ENCODE data around the gene TECPR2. TPM values are rescaled to one million over a fixed set of nuclear protein-coding genes. Genes with fewer than 3 reads are reported as not detected.

Gene TECPR2
- total RNA-seq, 2 donors from 2014 or later = 27.7 to 28.0 TPM

DNA sequence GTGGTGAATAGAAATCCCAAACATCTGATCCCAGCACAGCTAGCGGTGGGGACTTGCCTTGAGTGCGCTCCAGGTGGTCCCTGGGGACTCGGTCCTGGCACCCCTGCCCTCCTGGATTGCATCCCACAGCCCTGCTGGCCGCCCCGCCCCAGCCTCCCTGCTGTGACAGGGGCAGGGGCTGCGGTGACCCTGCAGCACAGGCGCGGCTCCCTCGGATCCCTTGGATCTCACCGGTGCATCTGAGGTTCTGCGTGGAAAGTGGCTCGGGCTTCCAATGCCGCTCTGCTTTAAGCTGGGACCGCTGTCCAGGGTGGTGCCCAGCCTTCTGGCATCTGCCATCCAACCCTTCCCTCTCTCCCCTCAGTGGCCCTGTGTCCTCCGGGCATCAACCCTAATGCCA lies 130.8 kb downstream of the TECPR2 start:
- WGBS, 2 experiments (ENCODE audit: insufficient coverage in 1 of 2, insufficient read length in 1 of 2) = 95 to 98% methylated on average over 10 to 15 of the region's 15 CpGs
- no peak overlapping the region for H3K9ac ChIP-seq (ENCODE audit: extremely low read depth, low read length, poor library complexity, severe bottlenecking)
- Mint-ChIP-seq H3K27me3 (ENCODE audit: insufficient read depth) (no peaks in the 10 kb centered on the region), H3K4me3 (no peak overlapping the region), H3K4me1 (no peaks in the 10 kb centered on the region), H3K36me3 (ENCODE audit: low read depth) (peaks cover 5% of the 10 kb centered on the region), H3K27ac (no peak overlapping the region), H3K9me3 (no peaks in the 10 kb centered on the region)
- no peaks in the 10 kb centered on the region for H3K27me3 ChIP-seq (ENCODE audit: control insufficient read depth, insufficient read depth, low read length, poor library complexity, severe bottlenecking)
- H3K27ac ChIP-seq (ENCODE audit: low read depth, low read length) = no peak overlapping the region
- no peaks in the 10 kb centered on the region for H3K4me1 ChIP-seq (ENCODE audit: control insufficient read depth, insufficient read depth, low read length)
- peaks cover 1% of the 10 kb centered on the region for H3K36me3 ChIP-seq (ENCODE audit: control insufficient read depth, insufficient read depth, low read length)
- H3K4me3 ChIP-seq (ENCODE audit: low read length) = no peak overlapping the region
- TF ChIP-seq, protein P1, sequence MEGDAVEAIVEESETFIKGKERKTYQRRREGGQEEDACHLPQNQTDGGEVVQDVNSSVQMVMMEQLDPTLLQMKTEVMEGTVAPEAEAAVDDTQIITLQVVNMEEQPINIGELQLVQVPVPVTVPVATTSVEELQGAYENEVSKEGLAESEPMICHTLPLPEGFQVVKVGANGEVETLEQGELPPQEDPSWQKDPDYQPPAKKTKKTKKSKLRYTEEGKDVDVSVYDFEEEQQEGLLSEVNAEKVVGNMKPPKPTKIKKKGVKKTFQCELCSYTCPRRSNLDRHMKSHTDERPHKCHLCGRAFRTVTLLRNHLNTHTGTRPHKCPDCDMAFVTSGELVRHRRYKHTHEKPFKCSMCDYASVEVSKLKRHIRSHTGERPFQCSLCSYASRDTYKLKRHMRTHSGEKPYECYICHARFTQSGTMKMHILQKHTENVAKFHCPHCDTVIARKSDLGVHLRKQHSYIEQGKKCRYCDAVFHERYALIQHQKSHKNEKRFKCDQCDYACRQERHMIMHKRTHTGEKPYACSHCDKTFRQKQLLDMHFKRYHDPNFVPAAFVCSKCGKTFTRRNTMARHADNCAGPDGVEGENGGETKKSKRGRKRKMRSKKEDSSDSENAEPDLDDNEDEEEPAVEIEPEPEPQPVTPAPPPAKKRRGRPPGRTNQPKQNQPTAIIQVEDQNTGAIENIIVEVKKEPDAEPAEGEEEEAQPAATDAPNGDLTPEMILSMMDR (conservative IDR thresholded peaks at IDR 0.05) = no peak
- H3K9me3 ChIP-seq (ENCODE audit: control insufficient read depth, low read length) = no peaks in the 10 kb centered on the region
- no peak for DNase-seq

DNA sequence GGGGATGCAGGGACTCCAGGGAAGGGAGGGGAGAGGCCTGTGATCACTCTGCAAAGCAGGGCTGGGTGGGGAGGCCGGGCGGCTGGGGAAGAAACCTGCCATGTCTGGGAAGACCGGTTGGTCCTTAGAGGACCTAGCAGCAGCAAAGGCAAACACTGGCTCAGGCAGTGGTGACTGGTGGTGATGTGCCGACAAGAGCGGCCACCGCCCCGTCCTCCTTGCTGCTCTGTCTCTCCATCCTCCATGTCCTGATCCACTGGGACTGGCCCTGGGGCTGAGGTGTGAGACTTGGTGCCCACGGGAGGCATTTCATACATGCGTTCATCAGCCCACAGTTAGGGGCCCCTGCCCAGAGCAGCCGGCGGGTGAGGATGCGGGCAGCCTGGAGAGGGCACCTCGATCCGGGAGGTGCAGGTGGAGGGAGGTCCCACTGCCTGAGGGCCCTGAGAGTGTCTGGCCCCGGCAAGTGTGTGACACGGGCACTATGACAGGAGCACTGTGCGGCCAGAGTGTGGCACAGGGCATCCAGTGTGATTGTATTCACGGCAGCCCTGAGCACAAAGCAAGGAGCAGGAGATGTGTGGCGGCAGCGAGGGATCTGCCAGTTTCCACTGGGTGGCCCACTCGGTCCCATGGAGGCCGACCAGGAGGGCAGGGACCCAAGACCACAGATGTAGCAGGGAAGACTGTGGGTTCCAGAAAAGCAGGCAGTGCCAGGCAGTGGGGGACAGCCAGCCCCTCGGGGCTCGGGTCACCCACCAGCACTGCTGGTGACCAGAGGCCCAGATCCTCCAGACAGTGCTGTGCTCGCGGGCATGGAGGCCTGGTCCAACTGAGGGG lies 133.0 kb downstream of the TECPR2 start:
- 93 to 96% methylated on average over 17 to 26 of the region's 26 CpGs for WGBS, 2 experiments (ENCODE audit: insufficient coverage in 1 of 2, insufficient read length in 1 of 2)
- no peaks in the 10 kb centered on the region for H3K4me1 ChIP-seq (ENCODE audit: control insufficient read depth, insufficient read depth, low read length)
- peaks cover 15% of the 10 kb centered on the region for H3K36me3 ChIP-seq (ENCODE audit: control insufficient read depth, insufficient read depth, low read length)
- H3K9me3 Mint-ChIP-seq = no peaks in the 10 kb centered on the region
- no peak overlapping the region for H3K4me3 Mint-ChIP-seq
- H3K4me1 Mint-ChIP-seq = no peaks in the 10 kb centered on the region
- no peak overlapping the region for H3K4me3 ChIP-seq (ENCODE audit: low read length)
- H3K27ac ChIP-seq (ENCODE audit: low read depth, low read length) = no peak overlapping the region
- no peak overlapping the region for H3K27ac Mint-ChIP-seq
- peaks cover 18% of the 10 kb centered on the region for H3K36me3 Mint-ChIP-seq (ENCODE audit: low read depth)
- no peak for DNase-seq
- H3K9me3 ChIP-seq (ENCODE audit: control insufficient read depth, low read length) = no peaks in the 10 kb centered on the region
- TF ChIP-seq, protein P1 (conservative IDR thresholded peaks at IDR 0.05) = no peak
- no peak overlapping the region for H3K9ac ChIP-seq (ENCODE audit: extremely low read depth, low read length, poor library complexity, severe bottlenecking)
- no peaks in the 10 kb centered on the region for H3K27me3 Mint-ChIP-seq (ENCODE audit: insufficient read depth)
- H3K27me3 ChIP-seq (ENCODE audit: control insufficient read depth, insufficient read depth, low read length, poor library complexity, severe bottlenecking) = no peaks in the 10 kb centered on the region

DNA sequence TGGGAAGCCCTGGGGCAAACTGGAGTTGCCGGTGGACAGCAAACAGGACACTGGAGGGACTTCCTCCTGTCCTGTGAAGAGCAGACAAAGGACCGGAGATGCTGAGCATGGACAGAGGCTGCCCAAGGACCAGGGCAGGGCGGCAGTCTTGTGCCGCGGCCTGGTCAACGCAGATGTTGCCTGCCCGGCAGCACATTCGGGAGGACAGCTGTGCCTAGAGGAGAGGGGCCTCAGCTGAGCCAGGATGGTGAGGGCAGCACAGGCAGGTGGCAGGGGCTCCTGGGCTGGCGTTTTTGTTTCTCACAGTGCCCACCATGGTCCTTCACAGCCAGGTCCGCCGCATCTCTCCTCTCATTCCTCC lies 133.6 kb downstream of the TECPR2 start:
- H3K4me3 ChIP-seq (ENCODE audit: low read length) = no peak overlapping the region
- peaks cover 16% of the 10 kb centered on the region for H3K36me3 ChIP-seq (ENCODE audit: control insufficient read depth, insufficient read depth, low read length)
- Mint-ChIP-seq H3K36me3 (ENCODE audit: low read depth) (peaks cover 19% of the 10 kb centered on the region), H3K9me3 (no peaks in the 10 kb centered on the region), H3K27ac (no peak overlapping the region), H3K4me3 (no peak overlapping the region), H3K27me3 (ENCODE audit: insufficient read depth) (no peaks in the 10 kb centered on the region), H3K4me1 (no peaks in the 10 kb centered on the region)
- H3K4me1 ChIP-seq (ENCODE audit: control insufficient read depth, insufficient read depth, low read length) = no peaks in the 10 kb centered on the region
- no peak overlapping the region for H3K27ac ChIP-seq (ENCODE audit: low read depth, low read length)
- TF ChIP-seq, protein P1 (conservative IDR thresholded peaks at IDR 0.05) = no peak
- H3K9me3 ChIP-seq (ENCODE audit: control insufficient read depth, low read length) = no peaks in the 10 kb centered on the region
- 92 to 96% methylated on average over 9 to 11 of the region's 11 CpGs for WGBS, 2 experiments (ENCODE audit: insufficient coverage in 1 of 2, insufficient read length in 1 of 2)
- no peak for DNase-seq
- H3K27me3 ChIP-seq (ENCODE audit: control insufficient read depth, insufficient read depth, low read length, poor library complexity, severe bottlenecking) = no peaks in the 10 kb centered on the region
- no peak overlapping the region for H3K9ac ChIP-seq (ENCODE audit: extremely low read depth, low read length, poor library complexity, severe bottlenecking)
